NCI-H526 (cell line): ENCODE data around the gene PDCD11.
A peak's percentile ranks its signal among the peaks of the same experiment; 100 is the strongest.
"Not testable (repeated sequence)": the region's sequence is repeated elsewhere in the genome, so short reads cannot be mapped to it uniquely, and the experiment has no call there.

Source experiments
- DNase-seq, 2 experiments: peaks; one replicate each; lab custom pipeline; 2025; lab: John Stamatoyannopoulos, UW

PDCD11 gene

GRCh38 chr10:103475437-103475836, 79.0 kb downstream of the PDCD11 start:
- no peak for DNase-seq

GRCh38 chr10:103476046-103476768, 79.8 kb downstream of the PDCD11 start:
- peak in 1 of 2 experiments; percentile 13 for DNase-seq

- DNase-seq: no peak
These were observed 82.2 kb downstream of the PDCD11 start for GRCh38 chr10:103478671-103479070.

DNA sequence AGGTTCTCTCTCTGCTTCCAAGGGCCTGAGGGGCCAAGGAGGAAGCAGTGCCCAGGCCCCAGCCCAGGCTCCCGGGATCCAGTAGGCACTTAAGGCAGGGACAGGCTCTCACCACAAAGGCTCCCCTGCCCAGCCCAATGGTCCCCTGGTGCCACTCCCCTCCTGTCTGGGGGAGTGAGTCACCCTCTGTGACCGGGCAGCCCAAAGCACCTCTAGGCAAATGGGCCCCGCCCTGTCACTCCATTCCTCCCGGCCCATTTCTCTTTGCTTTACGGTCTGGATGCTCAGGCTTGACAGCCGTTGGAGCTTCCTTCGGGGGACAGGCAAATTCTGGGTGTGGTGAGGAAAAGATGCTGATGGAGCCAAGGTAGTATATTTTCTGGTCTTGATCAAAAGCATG, 82.7 kb downstream of the PDCD11 start, which contains the start of gene CALHM3:
Gene CALHM3, minus strand, starts transcription at position 106 of the 400 bp plus-strand sequence. CDS start 208 bp downstream, outside the sequence.
- DNase-seq: peak in 1 of 2 experiments; percentile 58

- DNase-seq: no peak
These were observed 84.1 kb downstream of the PDCD11 start for GRCh38 chr10:103480521-103480920.

DNA sequence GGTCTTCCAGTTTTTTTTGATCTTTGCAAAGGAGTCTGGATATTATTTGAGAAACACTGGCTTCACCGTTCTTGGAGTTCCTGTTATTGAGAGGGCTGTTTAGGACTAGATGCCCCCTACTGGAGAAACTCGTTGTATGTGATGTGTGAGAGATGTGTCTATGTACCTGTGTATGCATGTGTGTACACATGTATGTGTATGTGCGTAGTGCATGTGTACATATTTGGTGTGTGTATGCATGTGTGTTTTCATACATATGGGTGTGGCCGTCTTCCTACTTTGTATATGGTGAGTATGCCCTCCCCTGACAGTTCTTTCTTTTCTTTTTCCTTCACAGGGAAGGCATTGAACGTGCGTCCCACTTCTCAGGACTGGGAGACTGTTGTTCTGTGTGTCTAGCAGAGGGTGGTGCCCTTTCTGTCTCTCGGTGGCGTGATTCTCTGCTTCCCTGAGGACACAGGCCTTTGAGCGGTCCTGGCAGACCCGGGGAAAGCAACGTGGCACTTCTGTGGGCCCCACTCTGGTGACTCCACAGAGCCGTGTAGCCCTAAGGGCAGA, 85.6 kb downstream of the PDCD11 start:
- DNase-seq: peak; percentile 56 to 76

DNA sequence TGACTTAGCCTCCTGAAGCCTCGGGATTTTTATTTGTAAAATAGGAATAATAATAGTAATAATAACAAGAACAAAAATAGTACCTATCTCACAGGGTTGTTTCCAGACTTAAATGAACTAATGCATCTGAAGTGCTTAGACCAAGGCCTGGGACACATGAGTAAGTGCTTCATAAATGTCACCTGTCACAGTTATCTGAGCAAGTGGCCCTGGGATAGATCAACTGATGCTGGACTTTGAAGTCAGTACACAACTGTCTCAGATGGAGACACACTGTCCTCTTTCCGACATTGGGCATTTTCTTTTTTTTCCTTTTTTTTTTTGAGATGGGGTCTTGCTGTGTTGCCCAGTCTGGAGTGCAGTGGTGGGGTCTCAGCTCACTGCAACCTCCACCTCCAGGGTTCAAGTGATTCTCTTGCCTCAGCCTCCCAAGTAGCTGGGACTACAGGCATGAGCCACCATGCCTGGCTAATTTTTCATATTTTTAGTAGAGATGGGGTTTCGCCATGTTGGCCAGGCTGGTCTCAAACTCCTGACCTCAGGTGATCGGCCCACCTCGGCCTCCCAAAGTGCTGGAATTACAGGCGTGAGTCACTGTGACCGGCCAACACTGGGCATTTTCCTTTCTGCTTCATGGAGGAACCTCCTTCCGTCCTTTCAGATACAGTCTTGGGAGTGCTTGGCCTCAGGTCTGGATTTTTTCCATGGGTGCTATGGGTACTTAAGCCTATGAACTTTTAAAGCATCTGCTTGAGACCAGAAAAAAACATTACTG, 90.4 kb downstream of the PDCD11 start:
- DNase-seq: not testable (repeated sequence)

DNA sequence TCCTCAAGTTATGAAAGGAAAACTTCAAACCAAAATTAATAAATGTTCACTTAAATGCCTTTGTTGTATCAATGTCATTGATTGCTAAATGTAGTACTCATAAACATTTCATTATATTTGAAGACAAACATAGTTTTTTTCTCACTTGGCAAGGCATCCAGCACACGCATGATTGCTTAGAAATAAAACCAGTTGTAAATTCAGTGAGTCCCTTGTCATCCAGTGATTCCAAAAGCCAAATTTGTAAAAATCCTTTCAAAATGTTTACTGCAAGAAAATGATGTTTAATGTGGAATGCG, 90.9 kb downstream of the PDCD11 start:
- DNase-seq: no peak

GRCh38 chr10:103490986-103491314, 94.5 kb downstream of the PDCD11 start:
- DNase-seq: no peak

DNA sequence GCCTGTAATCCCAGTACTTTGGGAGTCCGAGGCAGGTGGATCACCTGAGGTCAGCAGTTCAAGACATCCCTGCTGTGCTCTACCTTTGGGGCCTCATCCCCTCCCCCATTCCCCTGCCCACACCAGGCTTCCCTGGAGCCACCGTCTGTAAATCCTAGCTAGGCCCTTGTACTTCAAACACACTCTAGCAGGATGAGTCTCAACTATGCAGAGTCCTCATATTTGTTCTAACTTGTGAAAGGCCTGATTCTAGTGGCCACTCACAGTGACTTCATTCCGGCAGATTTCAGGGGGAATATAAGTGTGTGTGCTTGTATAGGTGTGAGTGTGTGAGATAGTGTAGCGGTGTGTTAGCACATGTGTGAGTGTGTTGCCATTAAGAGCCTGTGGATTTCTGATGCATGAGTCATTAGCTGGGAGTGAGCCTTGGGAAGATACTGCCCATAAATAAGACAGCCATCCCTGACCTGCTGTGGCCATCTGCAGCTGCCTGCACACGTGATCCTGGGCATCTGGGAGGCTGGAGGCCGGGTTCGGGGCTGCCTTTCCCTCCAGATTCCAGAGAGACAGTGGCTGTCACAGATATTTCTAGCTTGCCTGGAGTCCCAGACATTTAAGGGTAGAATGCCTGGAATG, 95.4 kb downstream of the PDCD11 start:
- DNase-seq: no peak

GRCh38 chr10:103492655-103493261, 96.3 kb downstream of the PDCD11 start:
- no peak for DNase-seq

- peak in 1 of 2 experiments; percentile 60 for DNase-seq
These were observed 97.0 kb downstream of the PDCD11 start, which contains the start of gene NEURL1 for GRCh38 chr10:103493362-103493915. NEURL1 (plus strand) TSS chr10:103493705; CDS start chr10:103494388, 683 bp downstream.

DNA sequence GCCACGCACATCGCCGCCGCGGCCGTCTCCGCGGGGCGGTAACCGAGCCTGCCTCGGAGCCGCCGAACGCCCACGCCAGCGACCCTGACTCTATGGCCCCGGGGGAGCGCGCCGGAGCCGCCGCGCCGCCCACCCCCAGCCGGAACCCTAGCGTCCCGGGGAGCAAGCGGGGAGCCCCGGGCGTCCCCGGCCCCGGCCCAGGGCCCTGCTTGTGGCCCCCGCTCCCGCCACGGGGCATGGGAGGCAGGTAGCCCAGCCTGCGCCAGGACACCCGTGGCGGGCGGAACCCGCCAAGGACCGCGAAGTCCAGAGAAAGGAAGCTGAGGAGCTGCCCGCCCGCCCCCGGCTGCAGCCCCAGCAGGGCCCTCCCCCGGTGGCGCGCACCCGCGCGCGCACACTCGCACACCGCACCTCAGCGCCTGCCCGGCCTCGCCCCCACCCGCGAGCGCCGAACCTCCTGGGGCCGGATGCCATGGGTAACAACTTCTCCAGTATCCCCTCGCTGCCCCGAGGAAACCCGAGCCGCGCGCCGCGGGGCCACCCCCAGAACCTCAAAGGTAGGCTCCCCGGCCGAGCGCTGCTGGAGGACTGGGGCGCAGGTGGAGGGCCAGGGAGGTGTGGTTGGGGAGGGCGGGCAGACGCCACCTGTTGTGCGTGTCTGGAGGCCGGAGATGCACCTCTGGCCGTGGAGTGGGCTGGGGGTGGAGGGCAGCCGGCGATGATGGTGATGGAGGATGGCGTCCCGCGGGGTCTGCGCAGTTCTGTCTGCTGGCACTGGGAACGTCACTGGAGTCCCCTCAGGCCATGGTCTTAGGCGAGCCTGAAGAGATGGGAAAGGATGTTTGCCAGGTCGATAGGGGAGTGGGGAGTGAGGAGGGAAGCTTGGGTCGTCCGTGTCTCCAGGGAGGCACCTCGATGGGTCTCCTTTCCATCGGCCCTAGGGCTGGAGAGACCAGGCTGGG, 97.8 kb downstream of the PDCD11 start:
- peak in 1 of 2 experiments; percentile 35 for DNase-seq

DNA sequence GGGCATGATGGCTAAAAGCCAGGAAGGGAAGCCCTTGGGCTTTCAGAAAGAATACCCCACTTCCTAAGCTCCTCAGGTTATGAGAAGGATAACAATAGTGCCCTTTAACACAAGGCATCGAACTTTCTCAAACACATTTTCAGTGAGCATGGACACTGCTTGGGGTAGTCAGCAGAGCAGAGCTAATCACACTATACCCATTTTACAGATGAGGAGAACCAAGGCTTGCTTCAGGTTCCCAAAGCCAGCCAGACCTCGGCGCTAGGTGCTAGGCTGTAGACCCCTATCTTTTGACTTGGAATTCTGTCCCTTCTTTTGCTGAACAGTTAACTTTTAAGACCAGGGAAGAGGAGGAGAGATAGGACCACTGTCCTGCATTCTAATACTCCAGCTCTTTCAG, 98.9 kb downstream of the PDCD11 start:
- no peak for DNase-seq
